Stimulated activated CD4-positive, alpha-beta T cell treated with anti-CD3 and anti-CD28 coated beads, Interleukin-2, amount 100 ng/mL, for 48 hours (primary cell): ENCODE data around the gene RCOR1.
A peak's percentile ranks its signal among the peaks of the same experiment; 100 is the strongest.
"Not testable (repeated sequence)": the region's sequence is repeated elsewhere in the genome, so short reads cannot be mapped to it uniquely, and the experiment has no call there.

Experiments used
- DNase-seq, 2 donors: peaks; one replicate each; pipeline ENCODE4 v3.0.0-alpha.2; 2020

Gene RCOR1

GRCh38 chr14:102757646-102758045 is 165.2 kb downstream of the RCOR1 start:
- DNase-seq, result no peak

GRCh38 chr14:102758087-102758486 is 165.6 kb downstream of the RCOR1 start:
- no peak for DNase-seq

GRCh38 chr14:102759456-102760187 is 167.2 kb downstream of the RCOR1 start:
- DNase-seq, result no peak

- DNase-seq, result no peak
Observed at GRCh38 chr14:102760496-102761193, 168.2 kb downstream of the RCOR1 start.

GRCh38 chr14:102761206-102761605 is 168.8 kb downstream of the RCOR1 start:
- DNase-seq, result no peak

GRCh38 chr14:102764220-102764671 is 171.8 kb downstream of the RCOR1 start:
- DNase-seq, result no peak

GRCh38 chr14:102765770-102766169 is 173.3 kb downstream of the RCOR1 start:
- not testable (repeated sequence) for DNase-seq

GRCh38 chr14:102768223-102769048 is 176.0 kb downstream of the RCOR1 start:
- no peak for DNase-seq

GRCh38 chr14:102769049-102769327 is 176.5 kb downstream of the RCOR1 start:
- no peak for DNase-seq

GRCh38 chr14:102770147-102771123 is 178.0 kb downstream of the RCOR1 start:
- DNase-seq, result no peak

GRCh38 chr14:102771144-102771543 is 178.7 kb downstream of the RCOR1 start:
- no peak for DNase-seq

- no peak for DNase-seq
Observed at GRCh38 chr14:102772781-102773570, 180.5 kb downstream of the RCOR1 start.

GRCh38 chr14:102774391-102775153 is 182.1 kb downstream of the RCOR1 start:
- DNase-seq, result peak in 1 of 2 donors; percentile 39

- DNase-seq, result no peak
Observed at GRCh38 chr14:102775855-102776760, 183.7 kb downstream of the RCOR1 start.

GRCh38 chr14:102776761-102777710 is 184.6 kb downstream of the RCOR1 start, which contains the start of gene TRAF3:
TSS of gene TRAF3 (plus strand) at chr14:102777449. CDS start at chr14:102870202, 92,753 bp downstream.
- DNase-seq, result peak; percentile 62 to 72

- no peak for DNase-seq
Observed at GRCh38 chr14:102777711-102778337, 185.4 kb downstream of the RCOR1 start.

GRCh38 chr14:102778338-102779083 is 186.1 kb downstream of the RCOR1 start:
- no peak for DNase-seq
